Heart left ventricle (tissue), 13 donors: ENCODE results near the gene ATOH1.

Experiments
- POLR2A ChIP-seq, 2 donors: fragments of 450-650 bp; IDR thresholded peaks; one replicate each; pipeline ENCODE4 v1.6.1; 2017; ENCODE audit warnings: antibody characterized with exemption in 2 of 2, mild to moderate bottlenecking in 2 of 2, moderate library complexity in 2 of 2
- TF ChIP-seq, protein P1 (sequence below), 12 donors: fragments of 200-600 bp; sonication (generic) in 4 of 12; IDR thresholded peaks; one replicate each; pipeline versions ENCODE4 v1.5.0 to v1.8.0; 2018 to 2022; ENCODE audit warnings: antibody characterized with exemption in 12 of 12, mild to moderate bottlenecking in 5 of 12
- donor health status: ischemic (EF 13 %, LVEDD 7.1; RV severe dilation, severe dysfunction).
- donor health status: DM: no; HTN: yes; CAD: no.
- donor health status: DM: no; HTN: no; CAD: no.
- donor health status: ischemic (EF 25% LVEDD 6.9; RV normal size, moderate dysfunction).
- donor health status: ischemic (EF 25% LVEDD 5.7; RV mildly dilated, moderate dysfunction).
- donor health status: ischemic (EF 35%, LVEDD 5.7; RV mildly dilated, moderate dysfunction).
- donor health status: nonischemic (EF 11% LVEDD 7.7; RV severe dilation, severe dysfunction).
- donor health status: DM: yes; HTN: yes; CAD: no.
- donor health status: PGD.
- donor health status: ischemic (EF 29% LVEDD 5.4; RV normal size, mild dysfunction).
- donor health status: nonischemic (EF 23%, LVEDD 6.1; RV moderate dilation, normal function).

DNA sequence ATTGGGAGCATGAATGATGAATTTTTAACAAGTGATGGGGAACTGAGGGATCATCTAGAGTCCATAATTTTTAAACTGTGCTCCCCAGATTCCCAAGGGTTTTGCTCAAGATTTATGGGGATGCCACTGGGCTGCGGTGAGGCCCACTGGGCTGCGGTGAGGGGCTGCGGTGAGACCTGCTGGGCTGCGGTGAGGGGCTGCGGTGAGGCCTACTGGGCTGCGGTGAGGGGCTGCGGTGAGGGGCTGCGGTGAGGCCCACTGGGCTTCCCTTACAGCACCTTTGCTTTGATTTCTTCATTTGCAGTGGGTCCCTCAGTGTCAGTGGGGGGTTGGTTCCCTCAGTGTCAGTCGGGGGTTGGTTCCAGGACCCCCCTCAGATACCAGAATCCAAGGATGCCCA lies 47.4 kb upstream of the ATOH1 start:
- TF ChIP-seq, protein P1, sequence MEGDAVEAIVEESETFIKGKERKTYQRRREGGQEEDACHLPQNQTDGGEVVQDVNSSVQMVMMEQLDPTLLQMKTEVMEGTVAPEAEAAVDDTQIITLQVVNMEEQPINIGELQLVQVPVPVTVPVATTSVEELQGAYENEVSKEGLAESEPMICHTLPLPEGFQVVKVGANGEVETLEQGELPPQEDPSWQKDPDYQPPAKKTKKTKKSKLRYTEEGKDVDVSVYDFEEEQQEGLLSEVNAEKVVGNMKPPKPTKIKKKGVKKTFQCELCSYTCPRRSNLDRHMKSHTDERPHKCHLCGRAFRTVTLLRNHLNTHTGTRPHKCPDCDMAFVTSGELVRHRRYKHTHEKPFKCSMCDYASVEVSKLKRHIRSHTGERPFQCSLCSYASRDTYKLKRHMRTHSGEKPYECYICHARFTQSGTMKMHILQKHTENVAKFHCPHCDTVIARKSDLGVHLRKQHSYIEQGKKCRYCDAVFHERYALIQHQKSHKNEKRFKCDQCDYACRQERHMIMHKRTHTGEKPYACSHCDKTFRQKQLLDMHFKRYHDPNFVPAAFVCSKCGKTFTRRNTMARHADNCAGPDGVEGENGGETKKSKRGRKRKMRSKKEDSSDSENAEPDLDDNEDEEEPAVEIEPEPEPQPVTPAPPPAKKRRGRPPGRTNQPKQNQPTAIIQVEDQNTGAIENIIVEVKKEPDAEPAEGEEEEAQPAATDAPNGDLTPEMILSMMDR (IDR thresholded peaks at IDR 0.05) = no peak
- no peak for TF ChIP-seq POLR2A (IDR thresholded peaks at IDR 0.05)
